GM12878 (cell line): ENCODE results near the gene CRMP1. TPM values are rescaled to one million over a fixed set of nuclear protein-coding genes. Genes with fewer than 3 reads are reported as not detected.
A peak's percentile ranks its signal among the peaks of the same experiment; 100 is the strongest.

Source experiments
- ATAC-seq: fragments of 200-7000 bp; cut with Tn5 transposase; 3 replicates; pipeline ENCODE4 v1.9.1; 2020; ENCODE audit warnings: mild to moderate bottlenecking, moderate library complexity
- BruUV-seq: library from RNA; stranded (reverse); fragments of 400-500 nt; replicated peaks from 2 replicates; lab custom pipeline; 2021; lab: Mats Ljungman, UMichigan
- CTCF ChIA-PET: fragments of 300-600 bp; sonication (Branson Sonifier 250); formaldehyde crosslinking; extraction: SDS; loops from one replicate; lab custom pipeline; 2021; ENCODE audit warnings: inconsistent platforms; lab: Yijun Ruan, JAX
- POLR2A ChIA-PET: fragments of 350-600 bp; formaldehyde crosslinking; extraction: SDS; loops from one replicate; lab custom pipeline; 2021; ENCODE audit warnings: inconsistent platforms; lab: Charles Lee
- RAD21 ChIA-PET: fragments of 300-600 bp; sonication (Branson Sonifier 250); formaldehyde crosslinking; loops from one replicate; lab custom pipeline; 2023; ENCODE audit warnings: antibody characterized with exemption; ENCODE audit not compliant: unreplicated experiment; lab: Charles Lee
- SMC1A ChIA-PET: fragments of 300-600 bp; sonication (Branson Sonifier 250); formaldehyde crosslinking; loops from one replicate; lab custom pipeline; 2023; ENCODE audit not compliant: unreplicated experiment, uncharacterized antibody; lab: Charles Lee
- DNase-seq: peaks from one replicate; pipeline ENCODE4 v3.0.0-alpha.2; 2011; ENCODE audit warnings: low read depth, low spot score
- FAIRE-seq: peaks from 3 replicates; lab custom pipeline; 2011; peaks lifted over from hg19 to GRCh38; lab: Jason Lieb, UNC
- H2AFZ ChIP-seq: 2 replicates; pipeline ENCODE4 v1.6.0; 2011; ENCODE audit warnings: low read depth, low read length, control low read depth; ENCODE audit not compliant: control insufficient read depth
- H3K27ac ChIP-seq: 2 replicates; pipeline ENCODE4 v1.5.1; 2011; ENCODE audit warnings: control low read depth; ENCODE audit not compliant: control insufficient read depth, insufficient read depth
- H3K27me3 ChIP-seq, 2 experiments: replicated peaks in 1 of 2; 2 replicates each; pipeline versions ENCODE4 v1.6.0 to v1.6.1; 2011; ENCODE audit warnings: low read length in 1 of 2; ENCODE audit not compliant: control insufficient read depth in 2 of 2, insufficient read depth in 2 of 2
- H3K36me3 ChIP-seq, 2 experiments: 2 replicates each; pipeline ENCODE4 v1.5.1; 2011; ENCODE audit warnings: low read length in 1 of 2; ENCODE audit not compliant: control insufficient read depth in 2 of 2, insufficient read depth in 2 of 2
- H3K4me1 ChIP-seq: 2 replicates; pipeline ENCODE4 v1.6.1; 2011; ENCODE audit warnings: mild to moderate bottlenecking, low read length, moderate library complexity, mixed read lengths; ENCODE audit not compliant: control insufficient read depth, insufficient read depth
- H3K4me2 ChIP-seq: 2 replicates; pipeline ENCODE4 v1.6.0; 2011; ENCODE audit warnings: control low read depth; ENCODE audit not compliant: control insufficient read depth, insufficient read depth
- H3K4me3 ChIP-seq: fragments of 200-600 bp; sonication (generic); 2 replicates; pipeline ENCODE4 v1.5.1; 2016
- H3K79me2 ChIP-seq: 2 replicates; pipeline ENCODE4 v1.6.0; 2011; ENCODE audit warnings: low read length; ENCODE audit not compliant: control insufficient read depth, insufficient read depth
- H3K9ac ChIP-seq: 2 replicates; pipeline ENCODE4 v1.8.0; 2011; ENCODE audit warnings: low read length, control low read depth, mixed read lengths; ENCODE audit not compliant: control insufficient read depth, insufficient read depth
- H3K9me3 ChIP-seq: replicated peaks from 3 replicates; pipeline ENCODE4 v1.5.1; 2011; ENCODE audit warnings: mild to moderate bottlenecking, low read length; ENCODE audit not compliant: control insufficient read depth, insufficient read depth
- H4K20me1 ChIP-seq: 2 replicates; pipeline ENCODE4 v1.6.0; 2011; ENCODE audit not compliant: control insufficient read depth, insufficient read depth
- MTA2 ChIP-seq: fragments of 450-650 bp; IDR thresholded peaks from 2 replicates; pipeline ENCODE4 v1.6.1; 2016; ENCODE audit warnings: low read depth, mild to moderate bottlenecking, moderate library complexity
- MYC ChIP-seq: IDR thresholded peaks from 2 replicates; pipeline ENCODE4 v1.6.1; 2011; ENCODE audit warnings: mild to moderate bottlenecking, low read length, moderate library complexity, inconsistent platforms; ENCODE audit not compliant: insufficient read depth, insufficient replicate concordance, insufficient read length, severe bottlenecking
- RBBP5 ChIP-seq: fragments of 200-600 bp; sonication (generic); conservative IDR thresholded peaks from 2 replicates; pipeline ENCODE4 v1.6.1; 2016
- YBX1 ChIP-seq: fragments of 450-650 bp; IDR thresholded peaks from 2 replicates; pipeline ENCODE4 v1.6.1; 2016; ENCODE audit warnings: antibody characterized with exemption
- WGBS: methylation state at CpG from one replicate; pipeline ENCODE4 v1.1.6; 2016; ENCODE audit warnings: low lambda C conversion rate; ENCODE audit not compliant: insufficient replicate concordance, insufficient coverage; ENCODE audit errors: missing lambda C conversion rate; 5-methylcytosine and 5-hydroxymethylcytosine counted together
- in situ Hi-C: fragments of 300-500 bp; cut with MboI; formaldehyde crosslinking; loops from 9 replicates; pipeline ENCODE4 v1.14.3; 2018; ENCODE audit warnings: mixed read lengths
- intact Hi-C: fragments of 100-400 bp; cut with micrococcal nuclease; formaldehyde crosslinking; loops from one replicate; pipeline ENCODE4 v1.14.2; 2022; ENCODE audit not compliant: unreplicated experiment
- polyA plus RNA-seq, 11 experiments: library from polyadenylated mRNA; depleted of rRNA in 4 of 11; unstranded in 6 of 11; stranded (reverse) in 5 of 11; fragments of >200 nt; fragmentation: Nextera tagmentation in 4 of 11; fragmentation: Illumina TruSeq in 1 of 11; extraction: Ambion mirVana in 4 of 11; extraction: Trizol in 1 of 11; gene quantifications; 1 replicate in 1 of 11; 2 replicates in 10 of 11; pipeline versions ENCODE4 v1.2.1 to v1.2.3, GENCODE V29; 2011 to 2016; ENCODE audit warnings: inconsistent platforms in 2 of 11, missing spikeins in 2 of 11, low read depth in 1 of 11
- total RNA-seq, 4 experiments: library from RNA; depleted of rRNA in 3 of 4; stranded (reverse); fragments of >200 nt in 3 of 4; fragmentation: Illumina TruSeq in 1 of 4; extraction: Trizol in 1 of 4; gene quantifications; 2 replicates each; pipeline versions ENCODE4 v1.2.1 to v1.2.3, GENCODE V29; 2013 to 2021
- TF ChIP-seq, protein P1 (sequence below): fragments of 450-650 bp; IDR thresholded peaks from 2 replicates; pipeline ENCODE4 v1.6.1; 2018; ENCODE audit warnings: mild to moderate bottlenecking, low read depth, moderate library complexity; ENCODE audit not compliant: partially characterized antibody
- TF ChIP-seq, protein P2 (sequence below), 3 experiments: IDR thresholded peaks in 2 of 3; conservative IDR thresholded peaks in 1 of 3; 2 replicates each; pipeline ENCODE4 v1.5.1; 2011; ENCODE audit warnings: low read depth in 3 of 3, low read length in 3 of 3, mild to moderate bottlenecking in 3 of 3, control low read depth in 2 of 3, moderate library complexity in 2 of 3, inconsistent platforms in 1 of 3, mixed read lengths in 1 of 3; ENCODE audit not compliant: control insufficient read depth in 2 of 3, insufficient read depth in 1 of 3; ENCODE audit errors: extremely low read depth in 1 of 3

CRMP1 gene
- total and polyA plus RNA-seq, 10 of the 15 experiments (the other 5 are each of a cell fraction or from before 2014, with no cell fraction given), result 0.03 to 1.4 (median 0.12) TPM; not detected in 2

- H3K4me3 ChIP-seq, result no peak overlapping the region
- H2AFZ ChIP-seq, result no peak overlapping the region
- BruUV-seq, result no TSS peak
- H3K9me3 ChIP-seq, result no peaks in the 10 kb centered on the region
- H4K20me1 ChIP-seq, result no peaks in the 10 kb centered on the region
- H3K4me2 ChIP-seq, result peak overlapping the region; percentile 49
- DNase-seq (no peak), FAIRE-seq (no peak), ATAC-seq (no peak)
- in situ Hi-C loops, result no loop called here
- POLR2A ChIA-PET, result no interaction called here
- SMC1A ChIA-PET, result no interaction called here
- no peak overlapping the region for H3K27ac ChIP-seq
- 39% methylated on average over 7 of the region's 7 CpGs for WGBS
- H3K79me2 ChIP-seq, result no peaks in the 10 kb centered on the region
- peaks cover 16% of the 10 kb centered on the region for H3K4me1 ChIP-seq
- TF ChIP-seq, protein P1, sequence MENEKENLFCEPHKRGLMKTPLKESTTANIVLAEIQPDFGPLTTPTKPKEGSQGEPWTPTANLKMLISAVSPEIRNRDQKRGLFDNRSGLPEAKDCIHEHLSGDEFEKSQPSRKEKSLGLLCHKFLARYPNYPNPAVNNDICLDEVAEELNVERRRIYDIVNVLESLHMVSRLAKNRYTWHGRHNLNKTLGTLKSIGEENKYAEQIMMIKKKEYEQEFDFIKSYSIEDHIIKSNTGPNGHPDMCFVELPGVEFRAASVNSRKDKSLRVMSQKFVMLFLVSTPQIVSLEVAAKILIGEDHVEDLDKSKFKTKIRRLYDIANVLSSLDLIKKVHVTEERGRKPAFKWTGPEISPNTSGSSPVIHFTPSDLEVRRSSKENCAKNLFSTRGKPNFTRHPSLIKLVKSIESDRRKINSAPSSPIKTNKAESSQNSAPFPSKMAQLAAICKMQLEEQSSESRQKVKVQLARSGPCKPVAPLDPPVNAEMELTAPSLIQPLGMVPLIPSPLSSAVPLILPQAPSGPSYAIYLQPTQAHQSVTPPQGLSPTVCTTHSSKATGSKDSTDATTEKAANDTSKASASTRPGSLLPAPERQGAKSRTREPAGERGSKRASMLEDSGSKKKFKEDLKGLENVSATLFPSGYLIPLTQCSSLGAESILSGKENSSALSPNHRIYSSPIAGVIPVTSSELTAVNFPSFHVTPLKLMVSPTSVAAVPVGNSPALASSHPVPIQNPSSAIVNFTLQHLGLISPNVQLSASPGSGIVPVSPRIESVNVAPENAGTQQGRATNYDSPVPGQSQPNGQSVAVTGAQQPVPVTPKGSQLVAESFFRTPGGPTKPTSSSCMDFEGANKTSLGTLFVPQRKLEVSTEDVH, result no peak
- no peak for TF ChIP-seq MYC
- TF ChIP-seq, protein P2, sequence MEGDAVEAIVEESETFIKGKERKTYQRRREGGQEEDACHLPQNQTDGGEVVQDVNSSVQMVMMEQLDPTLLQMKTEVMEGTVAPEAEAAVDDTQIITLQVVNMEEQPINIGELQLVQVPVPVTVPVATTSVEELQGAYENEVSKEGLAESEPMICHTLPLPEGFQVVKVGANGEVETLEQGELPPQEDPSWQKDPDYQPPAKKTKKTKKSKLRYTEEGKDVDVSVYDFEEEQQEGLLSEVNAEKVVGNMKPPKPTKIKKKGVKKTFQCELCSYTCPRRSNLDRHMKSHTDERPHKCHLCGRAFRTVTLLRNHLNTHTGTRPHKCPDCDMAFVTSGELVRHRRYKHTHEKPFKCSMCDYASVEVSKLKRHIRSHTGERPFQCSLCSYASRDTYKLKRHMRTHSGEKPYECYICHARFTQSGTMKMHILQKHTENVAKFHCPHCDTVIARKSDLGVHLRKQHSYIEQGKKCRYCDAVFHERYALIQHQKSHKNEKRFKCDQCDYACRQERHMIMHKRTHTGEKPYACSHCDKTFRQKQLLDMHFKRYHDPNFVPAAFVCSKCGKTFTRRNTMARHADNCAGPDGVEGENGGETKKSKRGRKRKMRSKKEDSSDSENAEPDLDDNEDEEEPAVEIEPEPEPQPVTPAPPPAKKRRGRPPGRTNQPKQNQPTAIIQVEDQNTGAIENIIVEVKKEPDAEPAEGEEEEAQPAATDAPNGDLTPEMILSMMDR (IDR thresholded peaks at IDR 0.05 in 2 of 3, conservative IDR thresholded peaks at IDR 0.05 in 1 of 3; ENCODE audit: control insufficient read depth in 2 of 3, extremely low read depth in 1 of 3, insufficient read depth in 1 of 3, low read depth in 3 of 3, low read length in 3 of 3), result no peak
- TF ChIP-seq RBBP5, result no peak
- TF ChIP-seq MTA2, result no peak
- TF ChIP-seq YBX1, result no peak
- TF ChIP-seq, all 136 proteins: peak for 0
- intact Hi-C loops, result loop anchor here (10.0 kb wide), 1 partner anchor 151 kb away; no protein-coding TSS in a partner anchor
- H3K36me3 ChIP-seq, result no peaks in the 10 kb centered on the region; a peak in 1 of 4 replicates
- H3K27me3 ChIP-seq, result no peaks in the 10 kb centered on the region
- RAD21 ChIA-PET, result no interaction called here
- no peak overlapping the region for H3K9ac ChIP-seq
- CTCF ChIA-PET, result no interaction called here
These were observed 68.7 kb downstream of the CRMP1 start for GRCh38 chr4:5824227-5824626.
